ENCODE data around the gene POLR3H.

Gene POLR3H

GRCh38 chr22:41582694-41583093 lies 38.4 kb upstream of the POLR3H start:
- Histone ChIP-seq H3K4me1 (ENCODE audit: insufficient read depth, low read length, poor library complexity, severe bottlenecking) (no peaks in the 10 kb centered on the region), H2AFZ (ENCODE audit: low read length) (no peak overlapping the region), H3K9me3 (ENCODE audit: insufficient read depth, low read depth, low read length) (no peaks in the 10 kb centered on the region), H3K4me2 (ENCODE audit: low read depth, low read length, poor library complexity, severe bottlenecking) (no peak overlapping the region), H4K20me1 (ENCODE audit: insufficient read depth, low read length, poor library complexity, severe bottlenecking) (no peaks in the 10 kb centered on the region), H3K9ac (ENCODE audit: low read depth, low read length, poor library complexity, severe bottlenecking) (no peak overlapping the region), H3K9me2 (replicated peaks; ENCODE audit: low read depth, low read length) (no peaks in the 10 kb centered on the region), H3K27me3 (ENCODE audit: insufficient read depth, low read length, poor library complexity, severe bottlenecking) (no peaks in the 10 kb centered on the region), H3F3A (ENCODE audit: low read depth) (no peaks in the 10 kb centered on the region), H3K4me3 (ENCODE audit: low read length, poor library complexity, severe bottlenecking) (no peak overlapping the region), H3K79me2 (ENCODE audit: insufficient read depth, low read length) (no peaks in the 10 kb centered on the region), H3K36me3 (ENCODE audit: insufficient read depth, low read length) (no peaks in the 10 kb centered on the region)
- TF ChIP-seq CTCF (conservative IDR thresholded peaks at IDR 0.05; ENCODE audit: low read length) (no peak), EZH2phosphoT487 (IDR thresholded peaks at IDR 0.05; ENCODE audit: borderline replicate concordance) (no peak)

- no peaks in the 10 kb centered on the region for H3K36me3 ChIP-seq (ENCODE audit: insufficient read depth, low read length)
- no peaks in the 10 kb centered on the region for H3K9me2 ChIP-seq (replicated peaks; ENCODE audit: low read depth, low read length)
- no peak for TF ChIP-seq CTCF (conservative IDR thresholded peaks at IDR 0.05; ENCODE audit: low read length)
- no peak for TF ChIP-seq EZH2phosphoT487 (IDR thresholded peaks at IDR 0.05; ENCODE audit: borderline replicate concordance)
- H3K4me2 ChIP-seq (ENCODE audit: low read depth, low read length, poor library complexity, severe bottlenecking): no peak overlapping the region
- H3K27me3 ChIP-seq (ENCODE audit: insufficient read depth, low read length, poor library complexity, severe bottlenecking): no peaks in the 10 kb centered on the region
- no peak overlapping the region for H3K4me3 ChIP-seq (ENCODE audit: low read length, poor library complexity, severe bottlenecking)
- no peak overlapping the region for H3K9ac ChIP-seq (ENCODE audit: low read depth, low read length, poor library complexity, severe bottlenecking)
- no peaks in the 10 kb centered on the region for H3F3A ChIP-seq (ENCODE audit: low read depth)
- H2AFZ ChIP-seq (ENCODE audit: low read length): no peak overlapping the region
- no peaks in the 10 kb centered on the region for H3K9me3 ChIP-seq (ENCODE audit: insufficient read depth, low read depth, low read length)
- H4K20me1 ChIP-seq (ENCODE audit: insufficient read depth, low read length, poor library complexity, severe bottlenecking): no peaks in the 10 kb centered on the region
- H3K4me1 ChIP-seq (ENCODE audit: insufficient read depth, low read length, poor library complexity, severe bottlenecking): no peaks in the 10 kb centered on the region
- no peaks in the 10 kb centered on the region for H3K79me2 ChIP-seq (ENCODE audit: insufficient read depth, low read length)
These were observed 35.7 kb upstream of the POLR3H start for GRCh38 chr22:41579997-41580355.

- Histone ChIP-seq H3K9me2 (replicated peaks; ENCODE audit: low read depth, low read length) (no peaks in the 10 kb centered on the region), H3K27me3 (ENCODE audit: insufficient read depth, low read length, poor library complexity, severe bottlenecking) (no peaks in the 10 kb centered on the region), H4K20me1 (ENCODE audit: insufficient read depth, low read length, poor library complexity, severe bottlenecking) (no peaks in the 10 kb centered on the region), H3K4me3 (ENCODE audit: low read length, poor library complexity, severe bottlenecking) (no peak overlapping the region), H3K4me2 (ENCODE audit: low read depth, low read length, poor library complexity, severe bottlenecking) (no peak overlapping the region), H3K4me1 (ENCODE audit: insufficient read depth, low read length, poor library complexity, severe bottlenecking) (no peaks in the 10 kb centered on the region), H2AFZ (ENCODE audit: low read length) (no peak overlapping the region), H3K9me3 (ENCODE audit: insufficient read depth, low read depth, low read length) (no peaks in the 10 kb centered on the region), H3F3A (ENCODE audit: low read depth) (no peaks in the 10 kb centered on the region), H3K36me3 (ENCODE audit: insufficient read depth, low read length) (no peaks in the 10 kb centered on the region), H3K9ac (ENCODE audit: low read depth, low read length, poor library complexity, severe bottlenecking) (no peak overlapping the region), H3K79me2 (ENCODE audit: insufficient read depth, low read length) (no peaks in the 10 kb centered on the region)
- no peak for TF ChIP-seq CTCF (conservative IDR thresholded peaks at IDR 0.05; ENCODE audit: low read length)
- TF ChIP-seq EZH2phosphoT487 (IDR thresholded peaks at IDR 0.05; ENCODE audit: borderline replicate concordance): no peak
These were observed 35.2 kb upstream of the POLR3H start for GRCh38 chr22:41579297-41579996.
